Lower leg skin (tissue), 4 donors: ENCODE data around the gene TM4SF1. TPM values are rescaled to one million over a fixed set of nuclear protein-coding genes. Genes with fewer than 3 reads are reported as not detected.

Experiments
- DNase-seq, 2 donors: peaks; one replicate each; pipeline ENCODE4 v3.0.0-alpha.2; 2019; ENCODE audit warnings: low spot score in 2 of 2
- H3K4me3 ChIP-seq: fragments of 200-600 bp; sonication (generic); 2 replicates; pipeline ENCODE4 v1.5.1; 2017; ENCODE audit warnings: mild to moderate bottlenecking, low read depth; ENCODE audit not compliant: poor library complexity, severe bottlenecking
- CTCF ChIP-seq, 3 donors: fragments of 450-650 bp; IDR thresholded peaks; one replicate each; pipeline ENCODE4 v1.5.1; 2016; ENCODE audit warnings: antibody characterized with exemption in 3 of 3, mild to moderate bottlenecking in 3 of 3, moderate library complexity in 2 of 3
- POLR2A ChIP-seq, 2 donors: fragments of 450-650 bp; IDR thresholded peaks; one replicate each; pipeline ENCODE4 v1.6.1; 2016 to 2017; ENCODE audit warnings: antibody characterized with exemption in 2 of 2, mild to moderate bottlenecking in 1 of 2, moderate library complexity in 1 of 2
- WGBS, 2 donors: methylation state at CpG; one replicate each; pipeline ENCODE4 v1.1.5; 2018; 5-methylcytosine and 5-hydroxymethylcytosine counted together
- intact Hi-C: fragments of 100-400 bp; cut with DNase I; formaldehyde crosslinking; loops from one replicate; pipeline ENCODE4 v1.15.0; 2023; ENCODE audit warnings: low total_unique reads
- total RNA-seq, 4 donors: library from RNA; depleted of rRNA; stranded (reverse); fragments of >200 nt; gene quantifications; one replicate each; pipeline ENCODE4 v1.1.0, GENCODE V29; 2016

The TM4SF1 gene
- total RNA-seq, 4 donors from 2014 or later: 24.5 to 131 (median 51.0) TPM

- no peak overlapping the region for H3K4me3 ChIP-seq
- intact Hi-C loops: no loop called here
- DNase-seq: no peak
- TF ChIP-seq CTCF (IDR thresholded peaks at IDR 0.05) (no peak), POLR2A (IDR thresholded peaks at IDR 0.05) (no peak)
- WGBS, 2 donors: 58% methylated on average over 3 of the region's 3 CpGs
Observed at GRCh38 chr3:149407898-149408297, 30.4 kb upstream of the TM4SF1 start.

- TF ChIP-seq CTCF (IDR thresholded peaks at IDR 0.05): no peak
- no peak for TF ChIP-seq POLR2A (IDR thresholded peaks at IDR 0.05)
- intact Hi-C loops: no loop called here
- no peak for DNase-seq
- no peak overlapping the region for H3K4me3 ChIP-seq
- 65 to 90% methylated on average over 2 of the region's 2 CpGs for WGBS, 2 donors
Observed at GRCh38 chr3:149406244-149406752, 28.8 kb upstream of the TM4SF1 start.

GRCh38 chr3:149403443-149403842 is 26.0 kb upstream of the TM4SF1 start:
- WGBS, 2 donors: 95 to 96% methylated on average over 2 of the region's 2 CpGs
- TF ChIP-seq CTCF (IDR thresholded peaks at IDR 0.05): no peak
- intact Hi-C loops: no loop called here
- DNase-seq: no peak
- H3K4me3 ChIP-seq: no peak overlapping the region

GRCh38 chr3:149402481-149402880 is 25.0 kb upstream of the TM4SF1 start:
- no peak for DNase-seq
- TF ChIP-seq CTCF (IDR thresholded peaks at IDR 0.05): no peak
- no peak for TF ChIP-seq POLR2A (IDR thresholded peaks at IDR 0.05)
- intact Hi-C loops: no loop called here
- WGBS, 2 donors: 94% methylated on average over 3 of the region's 3 CpGs
- no peak overlapping the region for H3K4me3 ChIP-seq

GRCh38 chr3:149401926-149402310 is 24.5 kb upstream of the TM4SF1 start:
- H3K4me3 ChIP-seq: no peak overlapping the region
- no peak for TF ChIP-seq POLR2A (IDR thresholded peaks at IDR 0.05)
- TF ChIP-seq CTCF (IDR thresholded peaks at IDR 0.05): no peak
- DNase-seq: no peak
- intact Hi-C loops: no loop called here
- WGBS, 2 donors: 82 to 92% methylated on average over 2 of the region's 2 CpGs

GRCh38 chr3:149401212-149401925 is 23.9 kb upstream of the TM4SF1 start:
- TF ChIP-seq POLR2A (IDR thresholded peaks at IDR 0.05) (no peak), CTCF (IDR thresholded peaks at IDR 0.05) (no peak)
- WGBS, 2 donors: 69 to 73% methylated on average over 3 of the region's 3 CpGs
- intact Hi-C loops: no loop called here
- no peak overlapping the region for H3K4me3 ChIP-seq
- DNase-seq: no peak
